ENCODE data around the gene CDH15.

Gene CDH15

GRCh38 chr16:89171216-89172170, at the start of gene CDH15:
Gene CDH15, plus strand, starts transcription at chr16:89171748. Its CDS starts 84 bp downstream, at chr16:89171832.
- DNase-seq, result peak; percentile 94 to 95

- DNase-seq, result peak; percentile 62 to 68
Measured at GRCh38 chr16:89122322-89122851, 49.2 kb upstream of the CDH15 start.

GRCh38 chr16:89123001-89123830, 48.3 kb upstream of the CDH15 start:
- DNase-seq, result no peak

GRCh38 chr16:89123831-89124100, 47.8 kb upstream of the CDH15 start:
- DNase-seq, result no peak

- no peak for DNase-seq
Measured at GRCh38 chr16:89129378-89129777, 42.2 kb upstream of the CDH15 start.

GRCh38 chr16:89130448-89130847, 41.1 kb upstream of the CDH15 start:
- DNase-seq, result no peak

GRCh38 chr16:89131783-89132182, 39.8 kb upstream of the CDH15 start:
- no peak for DNase-seq

GRCh38 chr16:89132194-89133005, 39.1 kb upstream of the CDH15 start:
- DNase-seq, result no peak

GRCh38 chr16:89133457-89134127, 38.0 kb upstream of the CDH15 start:
- DNase-seq, result no peak

GRCh38 chr16:89134269-89134668, 37.3 kb upstream of the CDH15 start:
- no peak for DNase-seq

- no peak for DNase-seq
Measured at GRCh38 chr16:89135166-89135565, 36.4 kb upstream of the CDH15 start.

- no peak for DNase-seq
Measured at GRCh38 chr16:89135971-89136765, 35.4 kb upstream of the CDH15 start.

GRCh38 chr16:89136931-89137330, 34.6 kb upstream of the CDH15 start:
- no peak for DNase-seq

GRCh38 chr16:89137666-89138512, 33.7 kb upstream of the CDH15 start:
- DNase-seq, result no peak

- no peak for DNase-seq
Measured at GRCh38 chr16:89138513-89138795, 33.1 kb upstream of the CDH15 start.

- no peak for DNase-seq
Measured at GRCh38 chr16:89138843-89139520, 32.6 kb upstream of the CDH15 start.

GRCh38 chr16:89139907-89140361, 31.6 kb upstream of the CDH15 start:
- no peak for DNase-seq

- DNase-seq, result no peak
Measured at GRCh38 chr16:89140401-89140800, 31.1 kb upstream of the CDH15 start.

- no peak for DNase-seq
Measured at GRCh38 chr16:89140981-89141883, 30.3 kb upstream of the CDH15 start.

All from activated CD4-positive, alpha-beta T cell treated with anti-CD3 and anti-CD28 coated beads for 4 hours (primary cell).